ENCODE measurements around the gene LGALS12.

DNA sequence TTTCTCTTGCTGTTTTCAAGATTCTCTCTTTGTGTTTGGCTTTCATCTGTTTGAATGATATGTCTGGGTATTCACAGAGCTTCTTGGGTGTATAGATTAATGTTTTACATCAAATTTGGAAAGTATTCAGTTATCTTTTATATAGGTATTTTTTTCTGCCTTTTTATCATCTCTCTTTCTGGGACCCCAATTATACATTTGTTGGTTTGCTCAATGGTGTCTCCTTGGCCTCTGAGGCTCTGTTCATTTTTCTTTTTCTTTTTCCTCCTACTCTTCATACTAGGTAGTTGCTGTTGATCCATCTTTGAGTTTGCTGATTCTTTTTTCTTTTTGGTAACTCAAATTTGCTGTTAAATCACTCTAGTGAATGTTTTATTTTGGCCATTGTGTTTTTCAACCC lies 29.3 kb upstream of the LGALS12 start:
- TF ChIP-seq, protein P1, sequence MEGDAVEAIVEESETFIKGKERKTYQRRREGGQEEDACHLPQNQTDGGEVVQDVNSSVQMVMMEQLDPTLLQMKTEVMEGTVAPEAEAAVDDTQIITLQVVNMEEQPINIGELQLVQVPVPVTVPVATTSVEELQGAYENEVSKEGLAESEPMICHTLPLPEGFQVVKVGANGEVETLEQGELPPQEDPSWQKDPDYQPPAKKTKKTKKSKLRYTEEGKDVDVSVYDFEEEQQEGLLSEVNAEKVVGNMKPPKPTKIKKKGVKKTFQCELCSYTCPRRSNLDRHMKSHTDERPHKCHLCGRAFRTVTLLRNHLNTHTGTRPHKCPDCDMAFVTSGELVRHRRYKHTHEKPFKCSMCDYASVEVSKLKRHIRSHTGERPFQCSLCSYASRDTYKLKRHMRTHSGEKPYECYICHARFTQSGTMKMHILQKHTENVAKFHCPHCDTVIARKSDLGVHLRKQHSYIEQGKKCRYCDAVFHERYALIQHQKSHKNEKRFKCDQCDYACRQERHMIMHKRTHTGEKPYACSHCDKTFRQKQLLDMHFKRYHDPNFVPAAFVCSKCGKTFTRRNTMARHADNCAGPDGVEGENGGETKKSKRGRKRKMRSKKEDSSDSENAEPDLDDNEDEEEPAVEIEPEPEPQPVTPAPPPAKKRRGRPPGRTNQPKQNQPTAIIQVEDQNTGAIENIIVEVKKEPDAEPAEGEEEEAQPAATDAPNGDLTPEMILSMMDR (conservative IDR thresholded peaks at IDR 0.05; ENCODE audit: low read length) = no peak
- TF ChIP-seq EZH2phosphoT487 (IDR thresholded peaks at IDR 0.05; ENCODE audit: borderline replicate concordance, low read depth, low read length) = no peak

Measured in OCI-LY7 (cell line).